GM18520 (cell line): ENCODE measurements around the gene ZNF672.
"Not testable (repeated sequence)": the region's sequence is repeated elsewhere in the genome, so short reads cannot be mapped to it uniquely, and the experiment has no call there.

Experiments
- ATAC-seq: cut with Tn5 transposase; IDR thresholded peaks from one replicate; pipeline ENCODE4 v1.9.1; 2021; ENCODE audit not compliant: unreplicated experiment

The ZNF672 gene

DNA sequence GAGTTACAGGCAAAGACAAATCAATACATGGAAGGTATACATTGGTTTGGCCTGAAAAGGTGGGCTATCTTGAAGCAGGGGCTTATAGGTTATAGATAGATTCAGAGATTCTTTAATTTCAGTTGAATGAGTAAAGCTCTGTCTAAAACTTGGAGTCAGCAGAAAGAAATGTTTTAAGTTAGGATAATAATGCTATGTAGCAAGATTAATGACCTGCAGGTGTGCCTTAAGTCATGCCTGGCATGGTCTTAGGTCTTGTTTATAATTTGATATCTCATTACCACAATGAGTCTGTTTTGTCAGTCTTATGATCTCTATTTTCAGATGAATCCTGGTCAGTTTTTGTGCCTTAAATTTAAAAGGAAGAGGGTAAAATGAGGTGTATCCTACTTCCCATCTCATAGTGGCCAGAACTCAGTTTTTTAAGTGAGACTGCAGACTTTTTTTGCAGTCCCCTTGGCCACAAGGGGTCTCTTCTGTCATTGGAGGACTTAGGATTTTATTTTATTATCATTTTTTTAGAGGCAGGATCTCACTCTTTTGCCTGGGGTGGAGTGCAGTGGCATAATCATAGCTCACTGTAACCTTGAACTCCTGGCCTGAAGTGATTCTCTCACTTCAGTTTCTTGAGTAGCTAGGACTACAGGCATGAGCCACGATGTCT is 46.7 kb downstream of the ZNF672 start:
- no peak for ATAC-seq

DNA sequence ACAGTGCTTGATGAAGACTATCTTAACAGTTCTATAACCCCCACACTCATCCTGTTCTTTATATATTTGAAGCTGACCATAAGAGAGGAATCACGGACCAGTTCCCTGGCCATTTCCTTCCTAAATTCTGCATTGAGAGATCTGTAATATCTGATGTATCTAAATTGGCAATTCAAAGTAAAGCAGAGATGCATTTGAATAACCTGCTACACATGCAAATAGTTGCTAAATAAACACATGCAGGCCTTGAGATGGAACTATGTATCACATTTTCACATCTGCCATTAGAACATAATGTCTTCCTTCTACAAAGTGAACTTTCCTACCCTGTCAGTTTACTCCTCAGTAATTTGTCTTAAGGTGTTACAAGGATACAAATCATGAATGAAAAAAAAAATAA is 47.6 kb downstream of the ZNF672 start:
- ATAC-seq = no peak

DNA sequence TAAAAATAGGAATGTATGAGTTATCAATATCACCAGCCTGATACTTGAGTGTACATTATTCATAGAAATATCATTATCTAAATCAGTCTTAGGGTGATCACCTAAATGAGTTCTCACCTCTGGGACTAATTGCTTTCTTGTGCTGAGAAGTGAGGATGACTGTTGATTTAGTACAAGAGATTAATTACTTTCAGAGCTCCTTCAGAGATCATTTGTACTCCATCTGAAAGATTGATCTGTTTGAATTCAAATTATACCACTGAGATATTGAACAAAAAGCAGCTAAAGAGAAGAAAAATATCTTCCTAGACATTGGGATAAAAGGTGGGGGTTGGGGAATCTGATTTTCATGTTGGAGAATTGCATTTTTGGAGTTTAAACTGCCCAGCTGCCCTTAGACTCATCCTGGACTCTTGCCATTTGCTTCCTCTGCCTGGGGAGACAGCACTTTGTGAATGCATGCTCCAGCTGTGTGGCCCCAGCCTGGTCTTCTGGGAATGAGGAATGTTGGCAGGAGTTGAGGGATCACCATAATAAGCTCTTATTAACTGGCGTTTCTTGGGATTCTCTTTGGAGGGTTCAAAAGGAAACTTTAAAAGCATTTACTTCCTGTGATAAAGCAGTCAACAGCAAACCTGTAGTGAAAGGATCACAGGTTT is 48.3 kb downstream of the ZNF672 start:
- ATAC-seq = no peak

DNA sequence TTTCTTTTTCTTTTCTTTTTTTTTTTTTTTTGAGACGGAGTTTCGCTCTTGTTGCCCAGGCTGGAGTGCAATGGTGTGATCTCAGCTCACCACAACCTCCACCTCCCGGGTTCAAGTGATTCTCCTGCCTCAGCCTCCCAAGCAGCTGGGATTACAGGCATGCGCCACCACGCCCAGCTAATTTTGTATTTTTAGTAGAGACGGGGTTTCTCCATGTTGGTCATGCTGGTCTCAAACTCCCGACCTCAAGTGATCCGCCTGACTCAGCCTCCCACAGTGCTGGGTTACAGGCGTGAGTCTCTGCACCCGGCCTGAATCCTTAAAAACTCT is 51.9 kb downstream of the ZNF672 start:
- not testable (repeated sequence) for ATAC-seq

DNA sequence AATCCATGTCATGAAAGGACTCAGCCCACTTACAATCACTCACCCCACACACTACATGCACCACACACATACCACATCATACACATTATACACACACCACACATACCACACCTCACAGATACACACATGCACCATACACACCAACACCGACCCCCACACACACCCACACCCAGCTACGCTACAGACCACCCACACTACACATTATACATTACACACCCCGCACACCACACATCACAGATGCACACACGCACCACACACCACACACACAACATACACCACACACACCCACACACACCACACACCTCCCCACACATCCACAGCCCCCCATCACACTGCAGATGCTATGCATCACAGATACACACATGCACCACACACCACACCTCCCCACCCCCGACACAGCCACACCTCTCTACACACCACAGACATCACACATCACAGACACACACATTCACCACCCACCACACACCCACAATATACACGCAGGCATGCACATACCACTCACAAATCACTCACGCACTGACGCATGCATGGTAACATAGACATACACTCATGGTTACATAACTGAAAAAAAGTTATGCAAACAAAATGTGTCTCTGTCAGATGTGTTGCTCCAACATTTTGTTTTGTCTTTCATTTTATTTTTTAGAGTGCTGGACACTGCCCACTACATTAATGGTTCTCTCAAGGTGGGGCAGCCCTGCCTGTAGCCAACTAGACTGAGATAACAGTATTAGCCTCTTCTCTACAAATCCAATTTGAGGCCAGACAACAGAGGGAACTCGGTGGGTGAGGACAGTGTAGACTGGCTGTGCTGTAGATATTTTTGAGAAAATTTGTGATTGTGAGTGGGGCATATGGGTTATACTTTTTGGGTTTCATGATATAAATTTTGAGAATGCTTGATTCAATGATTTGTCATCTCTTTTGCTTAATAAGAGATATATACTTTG is 52.8 kb downstream of the ZNF672 start:
- ATAC-seq = no peak

DNA sequence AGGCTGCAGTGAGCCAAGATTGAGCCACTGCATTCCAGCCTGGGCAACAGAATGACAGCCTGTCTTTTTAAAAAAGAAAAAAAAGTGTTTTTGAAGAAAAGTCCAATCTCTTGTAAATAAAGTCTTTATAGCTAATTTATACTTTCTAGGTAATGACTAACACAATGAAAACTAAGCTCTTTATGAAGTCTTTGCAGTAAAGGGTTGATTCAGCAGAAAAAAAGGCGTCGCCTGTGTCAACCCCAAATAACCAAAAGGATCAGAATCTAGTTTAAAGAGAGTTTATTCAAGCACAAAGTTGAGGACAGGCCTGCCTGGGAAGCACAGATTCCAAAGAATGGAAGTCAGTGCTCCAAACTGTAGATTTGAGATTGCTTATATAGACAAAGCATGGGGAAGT is 53.7 kb downstream of the ZNF672 start:
- ATAC-seq = no peak

DNA sequence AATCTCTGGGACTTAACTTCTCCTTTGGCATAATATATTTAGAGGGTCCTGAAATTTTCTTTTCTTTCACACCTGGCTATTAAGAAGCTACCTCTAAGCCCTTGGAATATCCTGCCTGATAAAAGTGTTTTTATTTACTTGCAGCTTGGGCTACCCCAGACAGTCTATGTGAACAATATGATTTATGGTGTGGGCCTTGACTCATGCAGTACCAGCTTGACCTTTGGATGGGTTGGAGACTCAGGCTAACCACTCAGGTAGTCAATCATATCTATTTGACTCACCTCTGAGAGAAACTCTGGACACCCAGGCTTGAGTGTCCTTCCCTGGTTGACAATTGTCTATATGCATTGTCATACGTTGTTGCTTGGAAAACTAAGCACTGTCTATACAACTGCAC is 54.6 kb downstream of the ZNF672 start:
- ATAC-seq = no peak

DNA sequence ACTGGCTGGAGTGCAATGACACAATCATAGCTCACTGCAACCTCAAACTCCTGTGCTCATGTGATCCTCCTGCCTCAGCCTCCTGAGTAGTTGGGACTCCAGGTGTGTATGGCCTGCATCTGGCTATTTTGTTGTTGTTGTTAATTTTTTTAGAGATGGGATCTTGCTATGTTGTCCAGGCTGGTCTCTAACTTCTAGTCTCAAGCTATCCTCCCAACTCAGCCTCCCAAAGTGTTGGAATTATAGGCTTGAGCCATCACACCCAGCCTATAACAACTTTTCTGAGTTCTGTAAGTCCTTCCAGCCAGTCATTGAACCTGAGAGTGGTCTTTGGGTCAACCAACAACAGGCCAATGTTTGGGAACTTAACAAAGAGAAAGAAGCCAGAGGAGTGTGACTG is 56.8 kb downstream of the ZNF672 start:
- ATAC-seq = no peak

DNA sequence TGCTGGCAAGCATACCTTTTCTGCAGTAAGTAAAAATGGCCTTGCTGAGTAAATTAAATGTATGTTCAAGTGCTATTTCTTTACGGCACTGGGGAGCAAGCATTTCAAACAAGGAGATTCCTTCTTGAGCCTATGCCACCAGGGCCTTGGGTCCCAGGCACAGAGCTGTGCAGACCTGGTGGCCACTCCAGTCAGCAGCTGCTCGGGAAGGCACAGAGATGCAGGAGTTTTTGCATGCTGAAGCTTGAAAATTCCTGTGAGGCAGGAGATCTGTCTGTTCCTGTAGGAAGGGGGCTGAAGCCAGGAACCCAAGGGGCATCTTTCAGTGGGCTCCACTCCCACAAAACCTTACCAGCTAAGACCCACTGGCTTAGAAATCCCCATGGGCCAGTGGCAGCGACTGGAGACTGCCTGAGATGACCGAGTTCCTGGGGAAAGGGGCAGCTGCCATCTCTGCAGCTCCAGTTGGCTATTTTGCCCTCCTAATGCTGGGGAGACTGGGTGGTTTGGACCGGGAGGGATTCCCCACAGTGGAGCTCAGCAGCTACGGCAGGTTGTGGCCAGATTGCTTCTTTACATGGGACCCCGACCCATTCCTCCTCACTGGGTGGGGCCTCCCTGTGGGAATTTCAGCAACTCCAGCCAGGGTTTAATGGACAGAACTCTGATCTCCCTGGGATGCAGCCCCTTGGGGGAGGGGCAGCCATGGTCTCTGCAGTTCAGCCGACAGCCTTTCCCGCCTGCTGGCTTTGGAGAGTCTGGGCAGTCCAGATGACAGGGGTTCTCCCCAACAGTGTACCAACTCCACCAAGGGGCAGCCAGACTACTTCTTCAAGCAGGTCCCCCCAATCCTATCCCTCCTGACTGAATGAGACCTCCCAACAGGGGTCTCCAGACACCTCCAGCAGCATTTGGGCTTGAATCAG is 59.7 kb downstream of the ZNF672 start:
- ATAC-seq = no peak
